CD4-positive, alpha-beta T cell treated with Interleukin-6 at 100 ng/mL for 8 hours (primary cell): ENCODE results near the gene CACNG6.
"Not testable (repeated sequence)": the region's sequence is repeated elsewhere in the genome, so short reads cannot be mapped to it uniquely, and the experiment has no call there.

ENCODE experiments used
- DNase-seq: peaks from one replicate; pipeline ENCODE4 v3.0.0-alpha.2; 2020; ENCODE audit warnings: mixed read lengths, low spot score

CACNG6 gene, protein sequence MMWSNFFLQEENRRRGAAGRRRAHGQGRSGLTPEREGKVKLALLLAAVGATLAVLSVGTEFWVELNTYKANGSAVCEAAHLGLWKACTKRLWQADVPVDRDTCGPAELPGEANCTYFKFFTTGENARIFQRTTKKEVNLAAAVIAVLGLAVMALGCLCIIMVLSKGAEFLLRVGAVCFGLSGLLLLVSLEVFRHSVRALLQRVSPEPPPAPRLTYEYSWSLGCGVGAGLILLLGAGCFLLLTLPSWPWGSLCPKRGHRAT

DNA sequence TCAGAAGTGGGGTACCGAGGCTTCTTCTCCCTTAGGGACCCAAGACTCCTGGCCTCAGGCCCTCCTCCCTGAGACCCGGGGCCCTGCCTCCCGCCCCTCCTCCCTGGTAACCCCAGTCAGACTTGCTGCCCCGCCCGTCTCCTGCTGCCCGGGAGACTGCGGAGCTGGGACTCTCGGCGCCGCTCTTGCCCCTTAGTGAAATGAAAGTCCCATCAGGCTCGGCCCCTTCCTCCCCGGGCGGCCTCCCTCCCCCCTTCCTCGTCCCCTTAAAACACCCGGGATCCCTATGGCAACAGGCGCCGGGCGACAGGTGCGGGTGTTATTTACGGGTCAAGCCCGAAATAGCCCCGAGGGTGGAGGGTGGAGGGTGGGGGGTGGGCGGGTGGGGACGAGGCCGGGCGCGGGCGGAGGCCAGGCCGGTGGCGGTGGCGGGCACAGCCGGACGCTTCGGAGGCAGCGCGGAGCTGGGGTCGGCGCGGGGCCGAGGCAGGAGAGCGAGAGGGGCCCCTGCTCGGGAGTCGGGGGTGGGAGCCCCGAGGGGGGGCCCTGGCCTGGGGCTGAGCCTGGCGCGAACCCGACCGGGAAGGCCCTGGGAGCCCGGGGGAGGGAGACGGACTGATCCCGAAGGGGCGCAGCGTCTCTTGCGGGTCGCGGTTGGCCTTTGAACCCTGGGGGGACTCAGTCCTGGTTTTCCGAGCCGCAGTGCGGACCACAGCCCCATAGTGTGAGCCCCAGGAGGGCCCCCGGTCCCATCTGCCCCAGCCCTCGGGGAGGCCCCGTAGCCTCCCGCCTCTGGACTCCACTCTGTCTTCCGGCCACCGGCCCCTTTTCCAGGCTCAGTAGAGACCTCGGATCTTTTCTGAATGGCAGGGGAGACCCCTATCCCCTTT, at the start of gene CACNG6:
Gene CACNG6, plus strand, starts transcription at position 414 of the 890 bp plus-strand sequence. CDS start 1,241 bp downstream, outside the sequence.
- no peak for DNase-seq

DNA sequence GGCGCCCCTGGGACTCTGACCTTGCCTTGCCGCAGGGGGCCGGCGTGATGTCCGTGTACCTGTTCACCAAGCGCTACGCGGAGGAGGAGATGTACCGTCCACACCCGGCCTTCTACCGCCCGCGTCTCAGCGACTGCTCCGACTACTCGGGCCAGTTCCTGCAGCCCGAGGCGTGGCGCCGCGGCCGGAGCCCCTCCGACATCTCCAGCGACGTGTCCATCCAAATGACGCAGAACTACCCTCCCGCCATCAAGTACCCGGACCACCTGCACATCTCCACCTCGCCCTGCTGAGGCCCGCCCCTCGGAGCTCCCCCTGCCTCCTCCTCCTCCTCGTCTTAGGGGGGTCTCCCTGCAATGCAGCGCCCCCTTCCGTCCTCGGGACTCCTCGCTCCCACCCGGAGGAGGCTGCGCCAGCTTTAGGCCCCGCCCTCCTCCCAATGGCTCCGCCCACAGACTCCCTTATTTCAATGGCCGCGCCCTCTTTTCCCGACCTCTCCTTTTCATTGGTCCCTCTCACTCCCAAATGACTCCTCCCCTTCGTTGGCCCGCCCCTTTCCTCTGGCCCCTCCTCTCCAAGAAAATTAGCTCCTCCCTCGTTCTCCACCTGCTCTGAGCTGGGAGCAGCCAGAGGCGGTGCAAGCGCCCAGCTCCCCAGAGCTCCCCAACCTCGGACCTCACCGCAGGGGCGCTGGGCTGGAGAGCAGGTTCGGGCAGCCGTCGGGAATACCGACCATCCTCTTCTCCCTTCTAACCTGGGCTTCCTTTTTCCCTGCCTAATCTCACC, 49.2 kb upstream of the CACNG6 start:
- DNase-seq: no peak

DNA sequence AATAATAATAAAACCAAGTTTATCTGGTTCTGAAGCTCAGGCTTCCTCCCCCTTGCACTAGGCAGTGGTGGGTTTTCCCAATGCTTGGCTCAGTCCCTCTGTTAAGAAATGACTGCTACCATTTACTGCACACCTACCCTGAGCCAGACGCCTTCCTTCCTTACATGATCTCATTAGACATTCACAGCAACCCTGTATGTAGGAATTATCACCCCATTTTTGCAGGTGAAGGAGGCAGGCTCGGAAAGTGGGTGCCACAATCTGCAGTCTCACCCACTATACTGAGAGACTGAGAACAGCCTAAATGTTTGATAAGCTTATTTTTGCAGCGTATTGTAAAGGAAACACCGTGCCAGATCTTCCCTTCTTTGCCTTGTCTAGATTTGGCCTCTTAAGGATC, 47.0 kb upstream of the CACNG6 start:
- no peak for DNase-seq

- no peak for DNase-seq
Observed at GRCh38 chr19:53944933-53945332, 46.5 kb upstream of the CACNG6 start.

DNA sequence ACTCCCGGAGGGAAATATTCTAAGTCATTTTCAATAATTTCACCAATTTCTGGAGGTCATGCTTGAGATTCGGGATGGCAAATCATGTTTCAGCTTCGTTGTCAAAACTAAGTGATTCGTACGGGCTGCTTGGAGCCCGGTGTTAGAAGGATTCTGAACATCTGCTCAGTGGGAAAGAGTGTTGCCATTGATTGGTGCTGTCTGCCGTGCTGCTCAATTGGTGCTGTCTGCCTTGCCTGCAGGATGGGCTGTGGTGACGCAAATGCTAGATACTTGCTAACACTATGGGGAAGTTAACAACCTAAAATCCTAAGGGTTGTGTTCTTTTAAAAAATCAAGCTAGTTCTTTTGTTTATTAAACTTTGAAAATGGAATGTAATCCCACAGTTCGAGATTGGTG, 46.0 kb upstream of the CACNG6 start:
- DNase-seq: no peak

GRCh38 chr19:53945998-53946397, 45.4 kb upstream of the CACNG6 start:
- DNase-seq: no peak

GRCh38 chr19:53947624-53948023, 43.8 kb upstream of the CACNG6 start:
- no peak for DNase-seq

DNA sequence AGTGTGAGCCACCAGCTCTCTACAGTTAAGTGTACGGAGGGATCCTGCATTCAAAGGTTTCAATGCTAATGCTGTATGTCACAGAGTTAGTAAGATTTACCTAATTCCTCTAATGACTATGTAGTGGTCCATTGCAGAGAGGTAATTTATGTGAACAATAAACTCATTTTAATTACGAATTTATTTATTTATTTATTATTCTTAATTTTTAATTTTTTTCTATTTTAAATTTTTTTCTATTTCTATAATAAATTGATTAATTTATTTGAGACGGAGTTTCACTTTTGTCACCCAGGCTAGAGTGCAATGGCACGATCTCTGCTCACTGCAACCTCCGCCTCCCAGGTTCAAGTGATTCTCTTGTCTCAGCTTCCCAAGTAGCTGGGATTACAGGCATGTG, 42.8 kb upstream of the CACNG6 start:
- not testable (repeated sequence) for DNase-seq

- DNase-seq: no peak
Observed at GRCh38 chr19:53951436-53951835, 40.0 kb upstream of the CACNG6 start.

- DNase-seq: no peak
Observed at GRCh38 chr19:53951947-53952346, 39.5 kb upstream of the CACNG6 start.

GRCh38 chr19:53953383-53953782, 38.1 kb upstream of the CACNG6 start:
- no peak for DNase-seq

- no peak for DNase-seq
Observed at GRCh38 chr19:53957448-53958167, 33.8 kb upstream of the CACNG6 start.

GRCh38 chr19:53958168-53958571, 33.3 kb upstream of the CACNG6 start:
- no peak for DNase-seq

- DNase-seq: no peak
Observed at GRCh38 chr19:53958823-53959757, 32.3 kb upstream of the CACNG6 start.

DNA sequence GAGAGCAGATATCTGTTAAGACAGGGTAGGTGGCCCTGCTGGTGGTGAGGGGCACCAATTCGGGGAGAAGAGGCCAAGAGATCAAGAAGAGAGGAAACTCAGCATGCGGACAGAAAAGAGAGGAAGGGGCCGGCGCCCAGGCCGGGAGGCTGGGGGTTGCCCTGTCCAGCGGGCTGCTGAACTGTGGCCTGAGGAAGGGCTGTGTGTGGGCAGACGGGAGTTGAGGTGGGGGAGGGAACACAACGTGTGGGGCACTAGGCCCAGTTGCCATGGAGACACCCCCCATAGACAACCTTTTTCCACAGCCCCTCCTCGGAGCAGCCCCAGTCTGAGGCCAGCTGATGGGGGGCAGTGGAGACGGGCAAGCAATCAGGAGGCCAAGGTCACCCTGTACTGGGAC, 31.2 kb upstream of the CACNG6 start:
- DNase-seq: no peak

DNA sequence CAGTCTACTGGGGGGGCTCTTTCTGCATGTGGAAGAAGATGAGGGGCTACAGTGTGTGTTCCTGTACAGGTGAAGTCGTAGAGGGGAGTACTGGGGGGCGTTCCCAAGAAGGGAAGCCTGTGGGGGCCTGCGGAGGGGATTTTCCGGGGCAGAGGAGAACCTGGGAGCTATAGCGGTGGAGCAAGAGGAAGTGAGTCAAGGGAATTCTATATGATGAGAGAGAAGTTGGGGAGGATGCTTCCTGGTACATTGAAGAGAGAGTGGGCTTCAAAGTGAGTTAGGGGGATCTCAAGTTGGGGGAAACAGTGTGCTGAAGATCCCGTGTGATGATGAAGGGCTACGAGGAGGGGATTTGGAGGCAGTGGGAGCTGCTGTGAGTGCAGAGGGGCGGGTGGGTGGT, 30.6 kb upstream of the CACNG6 start:
- no peak for DNase-seq

DNA sequence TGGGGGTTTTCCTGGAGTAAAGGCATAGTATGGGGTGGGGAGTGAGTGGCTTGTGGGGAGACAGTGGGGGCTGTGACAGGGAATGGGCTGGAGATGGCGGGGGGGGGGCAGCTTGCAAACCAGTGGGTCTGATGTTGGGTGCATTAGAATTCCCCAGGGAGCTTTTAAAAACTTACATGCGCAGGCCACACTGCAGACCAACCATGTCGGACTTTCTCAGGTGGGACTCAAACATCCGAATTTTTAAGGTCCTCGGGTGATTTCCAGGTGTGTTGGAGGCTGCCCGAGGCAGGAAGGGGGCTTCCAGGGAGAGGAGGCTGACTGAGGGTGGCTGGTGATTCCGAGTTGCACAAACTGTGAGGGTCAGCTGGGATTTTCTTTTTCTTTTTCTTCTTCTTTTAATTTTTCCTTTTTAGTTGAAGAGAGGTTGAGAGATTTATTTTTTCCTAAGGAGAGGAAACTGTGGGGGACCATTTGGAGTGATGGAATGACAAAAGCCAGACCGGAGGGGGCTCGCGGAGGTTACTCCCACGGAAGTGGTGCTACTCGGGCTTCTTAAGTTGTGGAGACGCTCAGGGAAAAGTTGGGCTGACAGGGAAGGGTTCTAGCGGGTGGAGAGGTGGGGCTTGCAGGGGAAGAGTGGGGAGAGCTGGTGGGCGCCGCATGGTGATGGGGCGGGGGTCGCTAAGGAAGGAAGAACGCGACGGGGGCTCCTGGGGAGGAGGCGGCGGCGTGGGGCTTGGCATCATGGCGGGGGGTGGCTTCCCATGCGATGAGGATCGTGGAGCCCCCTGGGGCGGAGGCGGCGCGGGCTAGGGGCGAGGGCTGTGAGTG, 29.7 kb upstream of the CACNG6 start:
- DNase-seq: no peak

DNA sequence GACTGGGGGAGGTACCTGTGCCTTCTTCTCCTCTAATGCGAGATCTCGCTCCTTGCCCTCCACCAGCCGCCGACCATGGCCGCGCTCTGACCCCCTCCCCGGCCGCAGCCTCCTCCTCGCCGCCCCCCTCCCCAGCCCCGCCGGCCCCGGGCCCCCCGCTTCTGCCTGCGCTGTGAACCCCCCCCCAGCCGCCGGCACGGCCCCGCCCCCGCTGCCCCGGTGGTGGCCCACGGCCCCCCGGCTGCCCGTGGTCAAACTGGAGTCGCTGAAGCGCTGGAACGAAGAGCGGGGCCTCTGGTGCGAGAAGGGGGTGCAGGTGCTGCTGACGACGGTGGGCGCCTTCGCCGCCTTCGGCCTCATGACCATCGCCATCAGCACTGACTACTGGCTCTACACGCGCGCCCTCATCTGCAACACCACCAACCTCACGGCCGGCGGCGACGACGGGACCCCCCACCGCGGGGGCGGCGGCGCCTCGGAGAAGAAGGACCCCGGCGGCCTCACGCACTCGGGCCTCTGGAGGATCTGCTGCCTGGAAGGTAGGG, 28.5 kb upstream of the CACNG6 start, which contains the start of gene CACNG8:
Gene CACNG8, plus strand, starts transcription at position 51 of the 545 bp plus-strand sequence.
- no peak for DNase-seq

GRCh38 chr19:53965091-53965490, 26.3 kb upstream of the CACNG6 start:
- no peak for DNase-seq
